Activated CD4-positive, alpha-beta memory T cell treated with anti-CD3 and anti-CD28 coated beads for 36 hours (primary cell): ENCODE measurements around the gene DNTTIP2. TPM values are rescaled to one million over a fixed set of nuclear protein-coding genes. Genes with fewer than 3 reads are reported as not detected.
"Not testable (repeated sequence)": the region's sequence is repeated elsewhere in the genome, so short reads cannot be mapped to it uniquely, and the experiment has no call there.

Source experiments
- CTCF ChIA-PET: fragments of 350-600 bp; sonication (Branson Sonifier 250); formaldehyde crosslinking; loops from one replicate; lab custom pipeline; 2021; ENCODE audit warnings: antibody characterized with exemption, inconsistent platforms; lab: Charles Lee
- POLR2A ChIA-PET: fragments of 350-600 bp; sonication (Branson Sonifier 250); formaldehyde crosslinking; loops from one replicate; lab custom pipeline; 2021; ENCODE audit warnings: antibody characterized with exemption; lab: Charles Lee
- DNase-seq: peaks from one replicate; pipeline ENCODE4 v3.0.0-alpha.2; 2020
- H3K27ac Mint-ChIP-seq: one replicate; pipeline ENCODE4 v1.8.0; 2021; ENCODE audit warnings: mixed read lengths
- H3K27me3 Mint-ChIP-seq: one replicate; pipeline ENCODE4 v1.8.0; 2021; ENCODE audit warnings: mixed read lengths
- H3K36me3 Mint-ChIP-seq: one replicate; pipeline ENCODE4 v1.8.0; 2021; ENCODE audit warnings: mixed read lengths
- H3K4me1 Mint-ChIP-seq: one replicate; pipeline ENCODE4 v1.8.0; 2021; ENCODE audit warnings: low read depth, mixed read lengths
- H3K4me3 Mint-ChIP-seq: one replicate; pipeline ENCODE4 v1.8.0; 2021; ENCODE audit warnings: mild to moderate bottlenecking, mixed read lengths
- H3K9me3 Mint-ChIP-seq: one replicate; pipeline ENCODE4 v1.8.0; 2021; ENCODE audit warnings: mixed read lengths
- intact Hi-C: fragments of 100-400 bp; cut with micrococcal nuclease; formaldehyde crosslinking; loops from one replicate; pipeline ENCODE4 v1.15.1; 2023
- total RNA-seq, 2 experiments: library from RNA; stranded (reverse); gene quantifications; one replicate each; pipeline ENCODE4 v1.2.3, GENCODE V29; 2021

DNTTIP2 gene
- total RNA-seq, 2 experiments from 2014 or later: 84.4 to 91.1 TPM

DNA sequence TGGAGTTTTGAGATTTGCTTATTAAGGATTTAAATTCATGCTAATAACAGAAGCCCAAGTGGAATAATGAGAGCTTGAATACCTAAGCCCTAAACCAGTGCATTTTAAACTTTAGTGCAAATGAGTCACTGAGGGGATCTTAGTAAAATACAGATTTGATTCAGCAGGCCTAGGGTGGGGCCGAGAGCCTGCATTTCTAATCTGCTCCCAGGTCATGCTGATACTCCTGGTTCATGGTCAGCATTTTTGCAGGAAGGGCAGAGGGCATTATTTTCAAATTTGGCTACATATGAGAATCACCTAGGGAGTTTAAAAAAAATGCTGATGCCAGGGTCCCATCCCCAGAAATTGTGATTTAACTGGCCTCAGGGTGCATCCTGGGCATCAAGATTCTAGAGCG is 39.3 kb downstream of the DNTTIP2 start:
- Mint-ChIP-seq H3K36me3 (no peaks in the 10 kb centered on the region), H3K4me3 (no peak overlapping the region), H3K9me3 (no peaks in the 10 kb centered on the region), H3K27ac (no peak overlapping the region), H3K4me1 (peaks cover 6% of the 10 kb centered on the region), H3K27me3 (no peaks in the 10 kb centered on the region)
- CTCF ChIA-PET: interaction anchor here (0.9 to 8.0 kb wide), 2 partner anchors 25 to 210 kb away, joined by 3 to 159 read pairs; no protein-coding TSS in a partner anchor
- POLR2A ChIA-PET: interaction anchor here (0.6 kb wide), 1 partner anchor 226 kb away, joined by 3 read pairs; no protein-coding TSS in a partner anchor
- no peak for DNase-seq
- intact Hi-C loops: loop anchor here (10.0 kb wide), 1 partner anchor 1365 kb away; no protein-coding TSS in a partner anchor

DNA sequence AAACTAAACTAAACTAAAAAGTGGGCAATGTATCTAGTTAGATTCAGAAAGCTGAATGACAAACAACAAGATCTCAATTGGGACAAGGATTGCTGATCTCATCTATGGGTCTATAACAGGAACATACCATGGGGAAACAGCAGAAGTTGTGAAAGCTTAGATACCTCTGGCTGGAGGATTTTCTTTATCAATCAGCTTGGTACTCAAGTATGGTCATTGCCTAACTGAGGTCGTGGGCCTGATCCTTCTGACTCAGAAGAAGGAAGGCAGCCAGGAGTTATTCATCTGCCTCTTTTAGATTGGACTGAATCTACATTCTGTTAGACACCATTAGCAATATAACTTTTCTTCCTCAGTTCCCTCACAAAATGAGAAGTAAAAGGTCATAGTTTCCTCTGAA is 39.7 kb downstream of the DNTTIP2 start:
- DNase-seq: peak; percentile 23
- no peak overlapping the region for H3K27ac Mint-ChIP-seq

DNA sequence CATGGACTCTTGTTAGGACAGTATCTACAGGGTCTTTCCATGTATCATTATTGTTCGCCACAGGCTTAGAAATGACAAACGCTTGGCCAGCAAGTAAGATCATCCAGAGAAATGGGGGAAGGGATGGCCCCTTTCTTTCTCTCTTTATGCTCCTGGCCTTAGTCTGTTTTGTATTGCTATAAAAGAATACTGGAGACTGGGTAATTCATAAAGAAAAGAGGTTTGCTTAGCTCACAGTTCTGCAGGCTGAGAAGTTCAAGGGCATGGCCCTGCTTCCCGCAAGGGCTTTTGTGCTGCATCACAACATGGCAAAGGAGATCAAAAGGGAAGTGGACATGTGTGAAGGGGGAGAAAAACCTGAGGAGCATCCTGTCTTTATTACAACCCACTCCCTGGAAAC is 41.0 kb downstream of the DNTTIP2 start:
- CTCF ChIA-PET: interaction anchor here (1.9 kb wide), 1 partner anchor 209 kb away, joined by 7 read pairs; no protein-coding TSS in a partner anchor
- Mint-ChIP-seq H3K4me1 (no peaks in the 10 kb centered on the region), H3K36me3 (no peaks in the 10 kb centered on the region), H3K27ac (no peak overlapping the region), H3K4me3 (no peak overlapping the region), H3K27me3 (no peaks in the 10 kb centered on the region), H3K9me3 (peaks cover 11% of the 10 kb centered on the region)
- POLR2A ChIA-PET: no interaction called here
- intact Hi-C loops: no loop called here
- no peak for DNase-seq

More for the DNA sequence above, 39.7 kb downstream of the DNTTIP2 start:
- intact Hi-C loops: no loop called here
- CTCF ChIA-PET: interaction anchor here (0.9 to 8.0 kb wide), 2 partner anchors 25 to 210 kb away, joined by 3 to 159 read pairs; no protein-coding TSS in a partner anchor
- Mint-ChIP-seq H3K4me1 (peaks cover 1% of the 10 kb centered on the region), H3K9me3 (peaks cover under 1% of the 10 kb centered on the region), H3K27me3 (no peaks in the 10 kb centered on the region), H3K36me3 (no peaks in the 10 kb centered on the region), H3K4me3 (no peak overlapping the region)
- POLR2A ChIA-PET: interaction anchor here (0.6 kb wide), 1 partner anchor 226 kb away, joined by 3 read pairs; no protein-coding TSS in a partner anchor

DNA sequence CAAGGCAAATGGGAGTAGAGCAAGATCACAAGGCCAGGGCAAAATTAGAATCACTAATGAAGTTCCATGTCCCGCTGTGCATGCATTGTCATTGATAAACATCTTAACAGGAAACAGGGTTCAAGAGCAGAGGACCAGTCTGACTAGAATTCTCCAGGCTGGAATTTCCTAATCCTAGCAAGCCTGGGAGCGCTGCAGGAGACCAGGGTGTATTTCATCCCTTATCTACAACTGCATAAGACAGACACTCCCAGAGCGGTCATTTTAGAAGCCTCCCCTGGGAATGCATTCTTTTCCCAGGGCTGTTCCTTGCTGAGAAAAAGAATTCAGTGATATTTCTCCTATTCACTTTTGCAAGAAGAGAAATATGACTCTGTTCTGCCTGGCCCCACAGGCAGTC is 45.7 kb downstream of the DNTTIP2 start:
- DNase-seq, H3K27ac Mint-ChIP-seq, H3K4me3 Mint-ChIP-seq, H3K4me1 Mint-ChIP-seq, CTCF ChIA-PET, intact Hi-C loops, H3K36me3 Mint-ChIP-seq, POLR2A ChIA-PET, H3K27me3 Mint-ChIP-seq: not testable (repeated sequence)
- peaks cover 16% of the 10 kb centered on the region for H3K9me3 Mint-ChIP-seq

GRCh38 chr1:93829061-93829460 is 49.9 kb downstream of the DNTTIP2 start:
- H3K27ac Mint-ChIP-seq: no peak overlapping the region
- H3K27me3 Mint-ChIP-seq: no peaks in the 10 kb centered on the region
- POLR2A ChIA-PET: no interaction called here
- H3K4me3 Mint-ChIP-seq: no peak overlapping the region
- DNase-seq: no peak
- peaks cover 13% of the 10 kb centered on the region for H3K9me3 Mint-ChIP-seq
- no peaks in the 10 kb centered on the region for H3K4me1 Mint-ChIP-seq
- intact Hi-C loops: no loop called here
- no peaks in the 10 kb centered on the region for H3K36me3 Mint-ChIP-seq
- CTCF ChIA-PET: no interaction called here

DNA sequence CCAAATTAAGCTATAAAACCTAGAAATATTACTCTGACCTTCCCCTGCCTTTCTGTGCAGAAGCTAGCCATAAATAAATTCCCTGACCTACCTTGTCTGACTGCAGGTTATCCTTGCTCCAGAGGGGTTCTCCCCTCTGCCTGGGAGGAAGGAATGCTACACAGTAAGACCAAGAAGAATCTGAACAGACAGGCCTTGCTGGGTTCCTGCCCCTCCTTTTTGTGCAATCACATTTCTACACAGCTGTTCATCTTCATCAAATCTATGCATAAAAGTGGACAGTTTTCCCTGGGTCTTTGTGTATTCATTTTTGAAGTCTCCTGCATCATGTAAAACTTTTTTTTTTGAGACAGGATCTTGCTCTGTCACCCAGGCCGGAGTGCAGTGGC is 50.6 kb downstream of the DNTTIP2 start:
- no peaks in the 10 kb centered on the region for H3K36me3 Mint-ChIP-seq
- no peak overlapping the region for H3K27ac Mint-ChIP-seq
- peaks cover 8% of the 10 kb centered on the region for H3K9me3 Mint-ChIP-seq
- ChIA-PET CTCF (no interaction called here), POLR2A (no interaction called here)
- no peak overlapping the region for H3K4me3 Mint-ChIP-seq
- no peak for DNase-seq
- no peaks in the 10 kb centered on the region for H3K27me3 Mint-ChIP-seq
- H3K4me1 Mint-ChIP-seq: no peaks in the 10 kb centered on the region
- intact Hi-C loops: no loop called here

GRCh38 chr1:93827633-93828366 is 51.2 kb downstream of the DNTTIP2 start:
- no peak for DNase-seq
- H3K4me3 Mint-ChIP-seq: no peak overlapping the region
- H3K4me1 Mint-ChIP-seq: peaks cover 4% of the 10 kb centered on the region
- H3K9me3 Mint-ChIP-seq: peaks cover 3% of the 10 kb centered on the region
- no peaks in the 10 kb centered on the region for H3K36me3 Mint-ChIP-seq
- intact Hi-C loops: no loop called here
- H3K27me3 Mint-ChIP-seq: no peaks in the 10 kb centered on the region
- H3K27ac Mint-ChIP-seq: no peak overlapping the region
- CTCF ChIA-PET: no interaction called here
- POLR2A ChIA-PET: no interaction called here

DNA sequence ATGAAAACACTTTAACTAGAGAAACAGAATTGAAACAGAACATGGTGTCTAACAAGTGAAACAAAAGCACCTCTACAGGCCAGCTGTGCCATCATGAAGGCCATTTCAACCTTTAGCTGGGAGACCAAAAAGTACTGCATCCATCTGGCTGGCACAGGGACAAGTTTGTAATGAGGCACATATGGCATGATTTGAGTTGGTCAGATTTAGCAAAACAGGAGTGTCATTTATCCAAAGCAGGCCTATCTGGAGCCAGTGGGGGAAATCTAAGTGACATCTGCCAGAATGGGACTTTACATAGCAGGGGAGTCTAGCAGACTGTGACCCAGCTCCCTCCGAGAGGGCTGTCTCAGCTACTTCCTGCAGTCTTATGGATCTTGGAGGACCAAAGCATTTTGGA is 51.9 kb downstream of the DNTTIP2 start:
- Mint-ChIP-seq H3K36me3 (no peaks in the 10 kb centered on the region), H3K27ac (no peak overlapping the region), H3K9me3 (no peaks in the 10 kb centered on the region), H3K27me3 (no peaks in the 10 kb centered on the region), H3K4me3 (no peak overlapping the region), H3K4me1 (peaks cover 6% of the 10 kb centered on the region)
- intact Hi-C loops: no loop called here
- CTCF ChIA-PET: no interaction called here
- POLR2A ChIA-PET: no interaction called here
- DNase-seq: no peak

- POLR2A ChIA-PET: no interaction called here
- no peak overlapping the region for H3K4me3 Mint-ChIP-seq
- H3K36me3 Mint-ChIP-seq: no peaks in the 10 kb centered on the region
- CTCF ChIA-PET: interaction anchor here (1.6 kb wide), 1 partner anchor 196 kb away, joined by 4 read pairs; no protein-coding TSS in a partner anchor
- H3K9me3 Mint-ChIP-seq: no peaks in the 10 kb centered on the region
- no peak for DNase-seq
- H3K4me1 Mint-ChIP-seq: peaks cover 6% of the 10 kb centered on the region
- no peak overlapping the region for H3K27ac Mint-ChIP-seq
- intact Hi-C loops: no loop called here
- H3K27me3 Mint-ChIP-seq: no peaks in the 10 kb centered on the region
Measured at GRCh38 chr1:93824834-93825233, 54.2 kb downstream of the DNTTIP2 start.

- CTCF ChIA-PET: interaction anchor here (0.8 to 1.0 kb wide), 2 partner anchors 8 to 28 kb away, joined by 3 to 4 read pairs; no protein-coding TSS in a partner anchor
Measured at GRCh38 chr1:93822730-93823425, 56.1 kb downstream of the DNTTIP2 start.

GRCh38 chr1:93821423-93822144 is 57.4 kb downstream of the DNTTIP2 start:
- POLR2A ChIA-PET: no interaction called here
- no peak overlapping the region for H3K27ac Mint-ChIP-seq
- DNase-seq: no peak
- H3K27me3 Mint-ChIP-seq: no peaks in the 10 kb centered on the region
- H3K4me3 Mint-ChIP-seq: no peak overlapping the region
- no peaks in the 10 kb centered on the region for H3K9me3 Mint-ChIP-seq
- H3K36me3 Mint-ChIP-seq: no peaks in the 10 kb centered on the region
- CTCF ChIA-PET: interaction anchor here (11.7 kb wide), 1 partner anchor 191 kb away, joined by 407 read pairs; no protein-coding TSS in a partner anchor
- intact Hi-C loops: no loop called here
- peaks cover 27% of the 10 kb centered on the region for H3K4me1 Mint-ChIP-seq

More at GRCh38 chr1:93822730-93823425, 56.1 kb downstream of the DNTTIP2 start:
- Mint-ChIP-seq H3K27ac (no peak overlapping the region), H3K36me3 (no peaks in the 10 kb centered on the region), H3K4me1 (peaks cover 15% of the 10 kb centered on the region), H3K4me3 (no peak overlapping the region), H3K9me3 (no peaks in the 10 kb centered on the region), H3K27me3 (no peaks in the 10 kb centered on the region)
- peak; percentile 46 for DNase-seq
- intact Hi-C loops: no loop called here
- POLR2A ChIA-PET: no interaction called here
